HCT116 (cell line): Measurements from ENCODE around the gene ZNF853. TPM values are rescaled to one million over a fixed set of nuclear protein-coding genes. Genes with fewer than 3 reads are reported as not detected.

ENCODE experiments used
- ATAC-seq: fragments of 200-7000 bp; cut with Tn5 transposase; 2 replicates; pipeline ENCODE4 v1.9.1; 2020; ENCODE audit warnings: mild to moderate bottlenecking, moderate library complexity
- BruUV-seq: library from RNA; stranded (reverse); fragments of 400-500 nt; replicated peaks from 2 replicates; lab custom pipeline; 2021; lab: Mats Ljungman, UMichigan
- CTCF ChIA-PET: fragments of 300-600 bp; sonication (Branson Sonifier 250); formaldehyde crosslinking; loops from one replicate; lab custom pipeline; 2021; ENCODE audit warnings: antibody characterized with exemption; lab: Charles Lee
- POLR2A ChIA-PET: fragments of 300-600, 350-600 bp; sonication (Branson Sonifier 250); formaldehyde crosslinking; loops from one replicate; lab custom pipeline; 2021; ENCODE audit warnings: antibody characterized with exemption; lab: Charles Lee
- RAD21 ChIA-PET, 2 experiments: fragments of 300-600 bp; sonication (Branson Sonifier 250); formaldehyde crosslinking; loops; one replicate each; lab custom pipeline; 2023; ENCODE audit warnings: low total read pairs in 2 of 2; ENCODE audit not compliant: uncharacterized antibody in 2 of 2, unreplicated experiment in 2 of 2, low non-redundant PET in 1 of 2; lab: Charles Lee
- DNase-seq: peaks from one replicate; pipeline ENCODE4 v3.0.0-alpha.2; 2010; ENCODE audit warnings: low read depth, low spot score
- H2AFZ ChIP-seq: fragments of 200-600 bp; shearing (Covaris generic), sonication (generic); 2 replicates; pipeline ENCODE4 v1.6.1; 2017; ENCODE audit warnings: low read depth, mixed run types, mixed read lengths, antibody characterized with exemption, low read length; ENCODE audit not compliant: poor library complexity, severe bottlenecking
- H3K27ac ChIP-seq: 2 replicates; pipeline ENCODE4 v1.5.1; 2012; ENCODE audit warnings: low read depth, low read length
- H3K27me3 ChIP-seq: fragments of 200-600 bp; sonication (generic); 2 replicates; pipeline ENCODE4 v1.6.1; 2016; ENCODE audit warnings: mixed run types, low read length, mixed read lengths; ENCODE audit not compliant: insufficient read depth
- H3K36me3 ChIP-seq, 2 experiments: fragments of 200-500 bp in 1 of 2; fragments of 200-600 bp in 1 of 2; sonication (Bioruptor generic) in 1 of 2; sonication (generic) in 1 of 2; 2 replicates each; pipeline versions ENCODE4 v1.5.1 to v1.6.1; 2014 to 2016; ENCODE audit warnings: low read length in 2 of 2, inconsistent platforms in 1 of 2, mixed read lengths in 1 of 2, mixed run types in 1 of 2; ENCODE audit not compliant: insufficient read depth in 2 of 2, control insufficient read depth in 1 of 2
- H3K4me1 ChIP-seq, 2 experiments: fragments of 200-600 bp in 1 of 2; sonication (generic) in 1 of 2; 2 replicates each; pipeline versions ENCODE4 v1.5.1 to v1.6.1; 2012 to 2017; ENCODE audit warnings: low read length in 2 of 2, inconsistent platforms in 1 of 2, mild to moderate bottlenecking in 1 of 2, mixed read lengths in 1 of 2, mixed run types in 1 of 2, moderate library complexity in 1 of 2; ENCODE audit not compliant: insufficient read depth in 2 of 2, control insufficient read depth in 1 of 2
- H3K4me2 ChIP-seq: fragments of 200-600 bp; sonication (generic); 2 replicates; pipeline ENCODE4 v1.6.1; 2017; ENCODE audit warnings: mixed run types, low read length, mixed read lengths
- H3K4me3 ChIP-seq, 2 experiments: fragments of 200-600 bp in 1 of 2; sonication (generic) in 1 of 2; replicated peaks in 1 of 2; 2 replicates each; pipeline ENCODE4 v1.5.1; 2011 to 2016; ENCODE audit warnings: low read length in 2 of 2, control low read depth in 1 of 2, low read depth in 1 of 2, mild to moderate bottlenecking in 1 of 2, mixed read lengths in 1 of 2, mixed run types in 1 of 2
- H3K79me2 ChIP-seq: fragments of 200-600 bp; sonication (generic); 2 replicates; pipeline ENCODE4 v1.6.1; 2017; ENCODE audit warnings: mild to moderate bottlenecking, mixed run types, low read length, moderate library complexity, mixed read lengths; ENCODE audit not compliant: insufficient read depth
- H3K9ac ChIP-seq: fragments of 200-600 bp; sonication (generic); 2 replicates; pipeline ENCODE4 v1.6.1; 2016; ENCODE audit warnings: low read length, mixed read lengths
- H3K9me2 ChIP-seq: fragments of 200-600 bp; sonication (generic), shearing (Covaris generic); 2 replicates; pipeline ENCODE4 v1.6.1; 2017; ENCODE audit warnings: mixed run types, mild to moderate bottlenecking, moderate library complexity; ENCODE audit not compliant: insufficient read depth
- H3K9me3 ChIP-seq, 2 experiments: fragments of 200-500 bp in 1 of 2; fragments of 200-600 bp in 1 of 2; sonication (Bioruptor generic) in 1 of 2; sonication (generic) in 1 of 2; 2 replicates each; pipeline ENCODE4 v1.6.1; 2014 to 2017; ENCODE audit warnings: low read length in 2 of 2, mixed read lengths in 2 of 2, inconsistent platforms in 1 of 2, low read depth in 1 of 2, mild to moderate bottlenecking in 1 of 2, mixed run types in 1 of 2, moderate library complexity in 1 of 2; ENCODE audit not compliant: control insufficient read depth in 1 of 2, insufficient read depth in 1 of 2
- H4K20me1 ChIP-seq: fragments of 200-600 bp; sonication (generic), shearing (Covaris generic); 2 replicates; pipeline ENCODE4 v1.6.1; 2017; ENCODE audit warnings: mixed run types, mild to moderate bottlenecking, moderate library complexity; ENCODE audit not compliant: insufficient read depth
- CBX3 ChIP-seq: IDR thresholded peaks from 2 replicates; pipeline ENCODE4 v1.6.1; 2012; ENCODE audit warnings: low read depth
- EGR1 ChIP-seq: IDR thresholded peaks from 2 replicates; pipeline ENCODE4 v1.6.1; 2012; ENCODE audit warnings: low read depth
- EZH2 ChIP-seq: fragments of 200-600 bp; sonication (generic); IDR thresholded peaks from 2 replicates; pipeline ENCODE4 v1.6.1; 2017; ENCODE audit warnings: antibody characterized with exemption, mixed run types
- FOSL1 ChIP-seq: IDR thresholded peaks from 2 replicates; pipeline ENCODE4 v1.6.1; 2012; ENCODE audit warnings: low read depth
- POLR2A ChIP-seq: IDR thresholded peaks from 2 replicates; pipeline ENCODE4 v1.7.0; 2011; ENCODE audit warnings: borderline replicate concordance; ENCODE audit not compliant: insufficient read depth, insufficient read length; ENCODE audit errors: extremely low read depth
- POLR2AphosphoS5 ChIP-seq: IDR thresholded peaks from 2 replicates; pipeline ENCODE4 v1.6.1; 2011; ENCODE audit warnings: mild to moderate bottlenecking, low read depth, low read length, moderate library complexity
- RAD21 ChIP-seq: IDR thresholded peaks from 2 replicates; pipeline ENCODE4 v1.6.1; 2012; ENCODE audit warnings: low read depth, mild to moderate bottlenecking
- SP1 ChIP-seq: IDR thresholded peaks from 2 replicates; pipeline ENCODE4 v1.6.1; 2012; ENCODE audit warnings: low read depth
- intact Hi-C: fragments of 100-400 bp; cut with micrococcal nuclease; formaldehyde crosslinking; loops from 2 replicates; pipeline ENCODE4 v1.10.0; 2022
- total RNA-seq: library from RNA; stranded (reverse); gene quantifications from one replicate; pipeline ENCODE4 v1.2.1, GENCODE V29; 2021; ENCODE audit not compliant: unreplicated experiment
- TF ChIP-seq, protein P1 (sequence below), 3 experiments: fragments of 200-600 bp in 1 of 3; sonication (generic) in 1 of 3; IDR thresholded peaks in 2 of 3; conservative IDR thresholded peaks in 1 of 3; 2 replicates each; pipeline ENCODE4 v1.5.1; 2012 to 2017; ENCODE audit warnings: low read depth in 2 of 3, low read length in 2 of 3, antibody characterized with exemption in 1 of 3, borderline replicate concordance in 1 of 3, control low read depth in 1 of 3, mild to moderate bottlenecking in 1 of 3, mixed read lengths in 1 of 3, mixed run types in 1 of 3, moderate library complexity in 1 of 3; ENCODE audit not compliant: insufficient read depth in 1 of 3
- TF ChIP-seq, protein P2 (sequence below): IDR thresholded peaks from 2 replicates; pipeline ENCODE4 v1.6.1; 2012; ENCODE audit warnings: low read depth

ZNF853 gene
- total RNA-seq, 1 experiment from 2014 or later, result 0.05 TPM

DNA sequence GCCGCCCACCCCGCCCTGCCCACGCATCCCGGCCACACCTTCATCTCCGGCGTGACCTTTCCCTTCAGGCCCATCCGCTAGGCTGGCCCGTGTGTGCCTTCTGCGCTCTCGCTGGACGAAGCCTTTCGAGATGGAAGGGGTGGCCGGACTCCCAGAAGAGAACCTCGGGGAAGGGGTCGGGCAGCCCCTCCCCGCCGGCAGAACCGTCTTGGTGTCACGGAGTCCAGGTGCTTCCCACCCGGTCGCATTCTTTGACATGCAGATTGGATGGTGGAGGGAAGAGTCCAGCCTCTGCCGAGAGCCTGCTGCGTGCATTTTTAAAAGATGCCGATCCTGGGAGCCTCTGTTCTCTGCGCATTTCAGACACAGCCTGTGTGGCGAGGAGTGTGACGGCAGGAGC is 7.3 kb upstream of the ZNF853 start:
- ChIA-PET POLR2A (no interaction called here), CTCF (no interaction called here), RAD21 (no interaction called here)
- H3K9me2 ChIP-seq, result no peaks in the 10 kb centered on the region
- 0 out of 4 replicates have a peak, but pooled peaks cover 2 to 5% of the 10 kb centered on the region in 2 experiments for H3K36me3 ChIP-seq
- no peaks in the 10 kb centered on the region for H3K9me3 ChIP-seq
- no peak overlapping the region for H2AFZ ChIP-seq
- H3K27me3 ChIP-seq, result no peaks in the 10 kb centered on the region
- H3K4me1 ChIP-seq, result no peaks in the 10 kb centered on the region
- H4K20me1 ChIP-seq, result no peaks in the 10 kb centered on the region
- ATAC-seq, result no peak
- TF ChIP-seq POLR2AphosphoS5, result no peak
- no peak for TF ChIP-seq EZH2
- TF ChIP-seq CBX3, result no peak
- TF ChIP-seq, protein P1, sequence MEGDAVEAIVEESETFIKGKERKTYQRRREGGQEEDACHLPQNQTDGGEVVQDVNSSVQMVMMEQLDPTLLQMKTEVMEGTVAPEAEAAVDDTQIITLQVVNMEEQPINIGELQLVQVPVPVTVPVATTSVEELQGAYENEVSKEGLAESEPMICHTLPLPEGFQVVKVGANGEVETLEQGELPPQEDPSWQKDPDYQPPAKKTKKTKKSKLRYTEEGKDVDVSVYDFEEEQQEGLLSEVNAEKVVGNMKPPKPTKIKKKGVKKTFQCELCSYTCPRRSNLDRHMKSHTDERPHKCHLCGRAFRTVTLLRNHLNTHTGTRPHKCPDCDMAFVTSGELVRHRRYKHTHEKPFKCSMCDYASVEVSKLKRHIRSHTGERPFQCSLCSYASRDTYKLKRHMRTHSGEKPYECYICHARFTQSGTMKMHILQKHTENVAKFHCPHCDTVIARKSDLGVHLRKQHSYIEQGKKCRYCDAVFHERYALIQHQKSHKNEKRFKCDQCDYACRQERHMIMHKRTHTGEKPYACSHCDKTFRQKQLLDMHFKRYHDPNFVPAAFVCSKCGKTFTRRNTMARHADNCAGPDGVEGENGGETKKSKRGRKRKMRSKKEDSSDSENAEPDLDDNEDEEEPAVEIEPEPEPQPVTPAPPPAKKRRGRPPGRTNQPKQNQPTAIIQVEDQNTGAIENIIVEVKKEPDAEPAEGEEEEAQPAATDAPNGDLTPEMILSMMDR (IDR thresholded peaks at IDR 0.05 in 2 of 3, conservative IDR thresholded peaks at IDR 0.05 in 1 of 3; ENCODE audit: borderline replicate concordance in 1 of 3, insufficient read depth in 1 of 3, low read depth in 2 of 3, low read length in 2 of 3), result no peak
- TF ChIP-seq SP1, result no peak
- TF ChIP-seq, protein P2, sequence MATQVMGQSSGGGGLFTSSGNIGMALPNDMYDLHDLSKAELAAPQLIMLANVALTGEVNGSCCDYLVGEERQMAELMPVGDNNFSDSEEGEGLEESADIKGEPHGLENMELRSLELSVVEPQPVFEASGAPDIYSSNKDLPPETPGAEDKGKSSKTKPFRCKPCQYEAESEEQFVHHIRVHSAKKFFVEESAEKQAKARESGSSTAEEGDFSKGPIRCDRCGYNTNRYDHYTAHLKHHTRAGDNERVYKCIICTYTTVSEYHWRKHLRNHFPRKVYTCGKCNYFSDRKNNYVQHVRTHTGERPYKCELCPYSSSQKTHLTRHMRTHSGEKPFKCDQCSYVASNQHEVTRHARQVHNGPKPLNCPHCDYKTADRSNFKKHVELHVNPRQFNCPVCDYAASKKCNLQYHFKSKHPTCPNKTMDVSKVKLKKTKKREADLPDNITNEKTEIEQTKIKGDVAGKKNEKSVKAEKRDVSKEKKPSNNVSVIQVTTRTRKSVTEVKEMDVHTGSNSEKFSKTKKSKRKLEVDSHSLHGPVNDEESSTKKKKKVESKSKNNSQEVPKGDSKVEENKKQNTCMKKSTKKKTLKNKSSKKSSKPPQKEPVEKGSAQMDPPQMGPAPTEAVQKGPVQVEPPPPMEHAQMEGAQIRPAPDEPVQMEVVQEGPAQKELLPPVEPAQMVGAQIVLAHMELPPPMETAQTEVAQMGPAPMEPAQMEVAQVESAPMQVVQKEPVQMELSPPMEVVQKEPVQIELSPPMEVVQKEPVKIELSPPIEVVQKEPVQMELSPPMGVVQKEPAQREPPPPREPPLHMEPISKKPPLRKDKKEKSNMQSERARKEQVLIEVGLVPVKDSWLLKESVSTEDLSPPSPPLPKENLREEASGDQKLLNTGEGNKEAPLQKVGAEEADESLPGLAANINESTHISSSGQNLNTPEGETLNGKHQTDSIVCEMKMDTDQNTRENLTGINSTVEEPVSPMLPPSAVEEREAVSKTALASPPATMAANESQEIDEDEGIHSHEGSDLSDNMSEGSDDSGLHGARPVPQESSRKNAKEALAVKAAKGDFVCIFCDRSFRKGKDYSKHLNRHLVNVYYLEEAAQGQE, result no peak
- TF ChIP-seq RAD21, result no peak
- TF ChIP-seq POLR2A, result no peak
- no peak for TF ChIP-seq FOSL1
- TF ChIP-seq EGR1, result no peak
- H3K9ac ChIP-seq, result no peak overlapping the region
- H3K27ac ChIP-seq, result no peak overlapping the region
- DNase-seq, result no peak
- no peak overlapping the region for H3K4me3 ChIP-seq
- no peak overlapping the region for H3K4me2 ChIP-seq
- no peaks in the 10 kb centered on the region for H3K79me2 ChIP-seq
- intact Hi-C loops, result no loop called here
- no TSS peak for BruUV-seq
